MCF 10A (cell line): ENCODE results near the gene DAAM1. TPM values are rescaled to one million over a fixed set of nuclear protein-coding genes. Genes with fewer than 3 reads are reported as not detected.
A peak's percentile ranks its signal among the peaks of the same experiment; 100 is the strongest.

Experiments
- BruUV-seq: library from RNA; stranded (reverse); fragments of 400-500 nt; replicated peaks from 2 replicates; lab custom pipeline; 2021; lab: Mats Ljungman, UMichigan
- CTCF ChIA-PET: fragments of 300-600 bp; sonication (Branson Sonifier 250); formaldehyde crosslinking; extraction: SDS; loops from one replicate; lab custom pipeline; 2021; ENCODE audit warnings: antibody characterized with exemption, inconsistent platforms; lab: Yijun Ruan, JAX
- POLR2A ChIA-PET: fragments of 300-600, 350-650 bp; sonication (Branson Sonifier 250); formaldehyde crosslinking; extraction: SDS; loops from one replicate; lab custom pipeline; 2020; ENCODE audit warnings: antibody characterized with exemption, inconsistent platforms; lab: Yijun Ruan, JAX
- DNase-seq: peaks from one replicate; pipeline ENCODE4 v3.0.0-alpha.2; 2018; ENCODE audit not compliant: unreplicated experiment
- H3K27ac Mint-ChIP-seq: one replicate; pipeline ENCODE4 v1.8.0; 2022; ENCODE audit warnings: mild to moderate bottlenecking, low read depth, mixed read lengths; ENCODE audit not compliant: unreplicated experiment
- H3K27me3 Mint-ChIP-seq: one replicate; pipeline ENCODE4 v1.8.0; 2022; ENCODE audit warnings: mixed read lengths; ENCODE audit not compliant: insufficient read depth, unreplicated experiment
- H3K36me3 Mint-ChIP-seq: one replicate; pipeline ENCODE4 v1.8.0; 2022; ENCODE audit warnings: mild to moderate bottlenecking, moderate library complexity, mixed read lengths; ENCODE audit not compliant: insufficient read depth, unreplicated experiment
- H3K4me1 Mint-ChIP-seq: one replicate; pipeline ENCODE4 v1.8.0; 2022; ENCODE audit warnings: mixed read lengths; ENCODE audit not compliant: insufficient read depth, unreplicated experiment
- H3K4me3 Mint-ChIP-seq: one replicate; pipeline ENCODE4 v1.8.0; 2022; ENCODE audit warnings: mild to moderate bottlenecking, moderate library complexity, mixed read lengths; ENCODE audit not compliant: unreplicated experiment
- H3K9me3 Mint-ChIP-seq: one replicate; pipeline ENCODE4 v1.8.0; 2022; ENCODE audit warnings: mixed read lengths; ENCODE audit not compliant: unreplicated experiment
- CTCF ChIP-seq: fragments of 200-600 bp; IDR thresholded peaks from one replicate; pipeline ENCODE4 v1.8.0; 2022; ENCODE audit warnings: antibody characterized with exemption, mild to moderate bottlenecking; ENCODE audit not compliant: unreplicated experiment
- intact Hi-C: fragments of 100-400 bp; cut with micrococcal nuclease; formaldehyde crosslinking; loops from 2 replicates; pipeline ENCODE4 v1.14.1; 2022
- total RNA-seq: library from RNA; stranded (reverse); gene quantifications from 2 replicates; pipeline ENCODE4 v1.2.3, GENCODE V29; 2022

DAAM1 gene
- total RNA-seq, 1 experiment from 2014 or later = 27.4 TPM

- POLR2A ChIA-PET = interaction anchor here (0.7 to 2.6 kb wide), 18 partner anchors 9 to 218 kb away, joined by 3 to 16 read pairs (median 4); partner anchors contain the start of gene DAAM1
- no peak for TF ChIP-seq CTCF
- peaks cover 17% of the 10 kb centered on the region for H3K9me3 Mint-ChIP-seq
- CTCF ChIA-PET = interaction anchor here (0.7 to 1.1 kb wide), 3 partner anchors 40 to 228 kb away, joined by 3 to 4 read pairs (median 3); no protein-coding TSS in a partner anchor
- peaks cover 10% of the 10 kb centered on the region for H3K4me1 Mint-ChIP-seq
- peak overlapping the region; percentile 34 for H3K4me3 Mint-ChIP-seq
- H3K27me3 Mint-ChIP-seq = no peaks in the 10 kb centered on the region
- intact Hi-C loops = loop anchor here (5.0 kb wide), 1 partner anchor 45 kb away; no protein-coding TSS in a partner anchor
- peak overlapping the region; percentile 81 for H3K27ac Mint-ChIP-seq
- DNase-seq = peak; percentile 68
- no TSS peak for BruUV-seq
- peaks cover 6% of the 10 kb centered on the region for H3K36me3 Mint-ChIP-seq
Measured at GRCh38 chr14:59407246-59408010, 219.0 kb downstream of the DAAM1 start.

- peaks cover 1% of the 10 kb centered on the region for H3K9me3 Mint-ChIP-seq
- intact Hi-C loops = no loop called here
- BruUV-seq = no TSS peak
- H3K4me1 Mint-ChIP-seq = no peaks in the 10 kb centered on the region
- ChIA-PET CTCF (no interaction called here), POLR2A (interaction anchor here (1.0 to 2.8 kb wide), 2 partner anchors 9 to 28 kb away, joined by 3 to 9 read pairs; no protein-coding TSS in a partner anchor)
- peaks cover 12% of the 10 kb centered on the region for H3K36me3 Mint-ChIP-seq
- DNase-seq = no peak
- no peak overlapping the region for H3K4me3 Mint-ChIP-seq
- H3K27me3 Mint-ChIP-seq = no peaks in the 10 kb centered on the region
- TF ChIP-seq CTCF = no peak
- no peak overlapping the region for H3K27ac Mint-ChIP-seq
Measured at GRCh38 chr14:59415836-59416602, 227.6 kb downstream of the DAAM1 start.

- no peak for TF ChIP-seq CTCF
- no peak overlapping the region for H3K27ac Mint-ChIP-seq
- H3K27me3 Mint-ChIP-seq = no peaks in the 10 kb centered on the region
- CTCF ChIA-PET = no interaction called here
- intact Hi-C loops = no loop called here
- H3K36me3 Mint-ChIP-seq = peaks cover 12% of the 10 kb centered on the region
- no peak for DNase-seq
- BruUV-seq = no TSS peak
- H3K4me1 Mint-ChIP-seq = no peaks in the 10 kb centered on the region
- no peaks in the 10 kb centered on the region for H3K9me3 Mint-ChIP-seq
- POLR2A ChIA-PET = interaction anchor here (2.8 kb wide), 1 partner anchor 10 kb away, joined by 9 read pairs; no protein-coding TSS in a partner anchor
- H3K4me3 Mint-ChIP-seq = no peak overlapping the region
Measured at GRCh38 chr14:59417311-59417710, 228.8 kb downstream of the DAAM1 start.

- intact Hi-C loops = no loop called here
- Mint-ChIP-seq H3K27ac (no peak overlapping the region), H3K4me3 (no peak overlapping the region), H3K4me1 (no peaks in the 10 kb centered on the region), H3K36me3 (peaks cover 12% of the 10 kb centered on the region), H3K9me3 (no peaks in the 10 kb centered on the region), H3K27me3 (no peaks in the 10 kb centered on the region)
- ChIA-PET CTCF (interaction anchor here (0.6 to 1.6 kb wide), 3 partner anchors 18 to 47 kb away, joined by 3 to 4 read pairs (median 3); no protein-coding TSS in a partner anchor), POLR2A (no interaction called here)
- BruUV-seq = no TSS peak
- no peak for TF ChIP-seq CTCF
- DNase-seq = no peak
Measured at GRCh38 chr14:59419303-59419702, 230.8 kb downstream of the DAAM1 start.
